ENCODE results near the gene ZDHHC14.

- TF ChIP-seq POLR2A (IDR thresholded peaks at IDR 0.05) (no peak), EP300 (IDR thresholded peaks at IDR 0.05) (no peak)
- TF ChIP-seq, protein P1, sequence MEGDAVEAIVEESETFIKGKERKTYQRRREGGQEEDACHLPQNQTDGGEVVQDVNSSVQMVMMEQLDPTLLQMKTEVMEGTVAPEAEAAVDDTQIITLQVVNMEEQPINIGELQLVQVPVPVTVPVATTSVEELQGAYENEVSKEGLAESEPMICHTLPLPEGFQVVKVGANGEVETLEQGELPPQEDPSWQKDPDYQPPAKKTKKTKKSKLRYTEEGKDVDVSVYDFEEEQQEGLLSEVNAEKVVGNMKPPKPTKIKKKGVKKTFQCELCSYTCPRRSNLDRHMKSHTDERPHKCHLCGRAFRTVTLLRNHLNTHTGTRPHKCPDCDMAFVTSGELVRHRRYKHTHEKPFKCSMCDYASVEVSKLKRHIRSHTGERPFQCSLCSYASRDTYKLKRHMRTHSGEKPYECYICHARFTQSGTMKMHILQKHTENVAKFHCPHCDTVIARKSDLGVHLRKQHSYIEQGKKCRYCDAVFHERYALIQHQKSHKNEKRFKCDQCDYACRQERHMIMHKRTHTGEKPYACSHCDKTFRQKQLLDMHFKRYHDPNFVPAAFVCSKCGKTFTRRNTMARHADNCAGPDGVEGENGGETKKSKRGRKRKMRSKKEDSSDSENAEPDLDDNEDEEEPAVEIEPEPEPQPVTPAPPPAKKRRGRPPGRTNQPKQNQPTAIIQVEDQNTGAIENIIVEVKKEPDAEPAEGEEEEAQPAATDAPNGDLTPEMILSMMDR (IDR thresholded peaks at IDR 0.05) = no peak
These were observed 340.4 kb downstream of the ZDHHC14 start for GRCh38 chr6:157721426-157721825.

Data from ovary (tissue), 3 donors.